Measurements from ENCODE around the gene ENO3. TPM values are rescaled to one million over a fixed set of nuclear protein-coding genes. Genes with fewer than 3 reads are reported as not detected.

The ENO3 gene
- total RNA-seq, 2 experiments from 2014 or later, result 26.6 to 34.3 TPM

- H3K4me3 Mint-ChIP-seq, result no peak overlapping the region
- H3K27ac Mint-ChIP-seq, result peak overlapping the region; percentile 24
- CTCF ChIA-PET, result interaction anchor here (0.7 kb wide), 1 partner anchor 33 kb away, joined by 3 read pairs; the partner anchor contains the start of genes RNF167 and SLC25A11
- DNase-seq (no peak), ATAC-seq (no peak)
- POLR2A ChIA-PET, result interaction anchor here (0.6 to 1.3 kb wide), 3 partner anchors 8 to 513 kb away, joined by 3 to 4 read pairs (median 4); partner anchors contain the start of genes DERL2 and MIS12
- no peaks in the 10 kb centered on the region for H3K9me3 Mint-ChIP-seq (ENCODE audit: insufficient read depth)
- H3K36me3 Mint-ChIP-seq (ENCODE audit: low read depth), result peaks cover 54% of the 10 kb centered on the region
- H3K27me3 Mint-ChIP-seq (ENCODE audit: low read depth), result no peaks in the 10 kb centered on the region
- peaks cover 21% of the 10 kb centered on the region for H3K4me1 Mint-ChIP-seq (ENCODE audit: low read depth)
Observed at GRCh38 chr17:4973256-4974114, 22.6 kb downstream of the ENO3 start.

DNA sequence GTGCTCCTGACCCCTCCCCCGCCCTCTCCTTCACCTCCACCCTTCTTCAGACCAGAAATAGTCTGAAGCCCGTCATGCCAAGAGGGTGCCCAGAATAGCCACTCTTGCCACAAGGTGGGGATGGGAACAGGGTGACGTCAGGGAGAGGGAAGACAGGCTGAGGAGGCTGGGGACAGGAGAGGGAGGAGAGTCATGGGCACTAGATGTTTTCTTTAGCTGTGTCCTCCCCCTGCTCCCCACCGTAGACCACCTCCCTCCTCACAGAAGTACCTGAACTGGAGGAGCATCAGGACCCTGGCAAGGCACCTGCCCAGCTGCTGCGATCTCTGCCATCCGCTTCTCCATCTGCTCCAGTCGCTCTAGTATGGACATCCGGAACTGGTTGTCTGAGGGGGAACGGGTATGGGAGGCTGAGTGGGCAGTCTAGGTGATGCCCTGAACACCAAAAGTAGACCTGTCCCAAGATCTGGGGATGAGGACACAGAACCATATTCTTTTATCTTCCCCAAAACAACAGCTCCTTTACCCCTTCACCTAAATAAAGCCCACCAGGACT, 23.3 kb downstream of the ENO3 start:
- H3K36me3 Mint-ChIP-seq (ENCODE audit: low read depth), result peaks cover 60% of the 10 kb centered on the region
- no peaks in the 10 kb centered on the region for H3K9me3 Mint-ChIP-seq (ENCODE audit: insufficient read depth)
- ChIA-PET POLR2A (interaction anchor here (0.8 to 1.3 kb wide), 2 partner anchors 9 to 24 kb away, joined by 3 to 4 read pairs; no protein-coding TSS in a partner anchor), CTCF (interaction anchor here (0.7 to 0.9 kb wide), 2 partner anchors 13 to 34 kb away, joined by 3 read pairs; partner anchors contain the start of genes CAMTA2, RNF167 and SLC25A11)
- no peak for DNase-seq
- peaks cover 21% of the 10 kb centered on the region for H3K4me1 Mint-ChIP-seq (ENCODE audit: low read depth)
- no peaks in the 10 kb centered on the region for H3K27me3 Mint-ChIP-seq (ENCODE audit: low read depth)
- no peak for ATAC-seq
- H3K4me3 Mint-ChIP-seq, result no peak overlapping the region
- H3K27ac Mint-ChIP-seq, result peak overlapping the region; percentile 24

GRCh38 chr17:4978726-4979125, 27.8 kb downstream of the ENO3 start:
- H3K4me3 Mint-ChIP-seq, result no peak overlapping the region
- no peaks in the 10 kb centered on the region for H3K27me3 Mint-ChIP-seq (ENCODE audit: low read depth)
- ATAC-seq, result no peak
- POLR2A ChIA-PET, result interaction anchor here (0.7 to 2.5 kb wide), 2 partner anchors 11 to 33 kb away, joined by 3 to 11 read pairs; partner anchors contain the start of gene SPAG7
- H3K4me1 Mint-ChIP-seq (ENCODE audit: low read depth), result peaks cover 20% of the 10 kb centered on the region
- H3K27ac Mint-ChIP-seq, result no peak overlapping the region
- no peak for DNase-seq
- CTCF ChIA-PET, result interaction anchor here (0.6 to 4.1 kb wide), 5 partner anchors 9 to 83 kb away, joined by 3 to 23 read pairs (median 6); partner anchors contain the start of gene CAMTA2
- peaks cover 67% of the 10 kb centered on the region for H3K36me3 Mint-ChIP-seq (ENCODE audit: low read depth)
- no peaks in the 10 kb centered on the region for H3K9me3 Mint-ChIP-seq (ENCODE audit: insufficient read depth)

DNA sequence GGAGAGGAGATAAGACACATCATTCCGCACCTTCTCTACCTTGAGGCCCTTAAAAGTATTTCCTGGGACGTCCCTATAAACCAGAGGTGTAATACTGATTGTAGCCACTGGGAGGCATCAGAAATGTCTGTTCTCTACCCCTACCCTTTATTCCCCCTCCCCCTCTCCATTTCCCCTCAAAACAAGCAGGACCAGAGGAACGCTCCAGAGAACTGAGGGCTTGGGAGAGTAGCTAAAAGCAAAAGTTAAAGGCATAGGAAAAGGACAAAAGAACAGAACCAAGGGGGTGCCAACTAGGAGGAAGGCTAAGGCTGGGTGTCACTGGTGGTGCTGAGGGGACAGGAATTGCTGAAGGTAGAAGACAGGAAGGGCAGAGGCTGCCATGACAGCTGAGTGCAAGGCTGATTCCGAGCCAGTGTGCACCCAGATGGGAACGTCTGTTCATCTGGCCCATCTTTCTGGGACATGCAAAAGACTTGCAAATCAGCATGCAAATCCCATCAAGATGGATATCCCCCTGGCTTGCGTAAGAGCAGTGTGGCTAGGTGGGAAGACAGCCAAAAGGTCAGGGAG, 29.8 kb downstream of the ENO3 start:
- peak; percentile 70 for ATAC-seq
- POLR2A ChIA-PET, result interaction anchor here (0.6 to 2.5 kb wide), 3 partner anchors 13 to 80 kb away, joined by 3 to 11 read pairs (median 3); partner anchors contain the start of gene SPAG7
- peak; percentile 70 for DNase-seq
- Mint-ChIP-seq H3K27ac (peak overlapping the region; percentile 75), H3K27me3 (ENCODE audit: low read depth) (no peaks in the 10 kb centered on the region), H3K9me3 (ENCODE audit: insufficient read depth) (no peaks in the 10 kb centered on the region), H3K4me3 (no peak overlapping the region), H3K36me3 (ENCODE audit: low read depth) (peaks cover 59% of the 10 kb centered on the region), H3K4me1 (ENCODE audit: low read depth) (peaks cover 21% of the 10 kb centered on the region)
- CTCF ChIA-PET, result interaction anchor here (0.6 to 4.1 kb wide), 18 partner anchors 9 to 278 kb away, joined by 3 to 30 read pairs (median 5); partner anchors contain the start of genes CHRNE, RNF167, SLC25A11 and SPAG7

- ChIA-PET POLR2A (no interaction called here), CTCF (no interaction called here)
- peaks cover 32% of the 10 kb centered on the region for H3K4me1 Mint-ChIP-seq (ENCODE audit: low read depth)
- peaks cover 53% of the 10 kb centered on the region for H3K36me3 Mint-ChIP-seq (ENCODE audit: low read depth)
- ATAC-seq (no peak), DNase-seq (no peak)
- H3K9me3 Mint-ChIP-seq (ENCODE audit: insufficient read depth), result no peaks in the 10 kb centered on the region
- no peaks in the 10 kb centered on the region for H3K27me3 Mint-ChIP-seq (ENCODE audit: low read depth)
- no peak overlapping the region for H3K4me3 Mint-ChIP-seq
- H3K27ac Mint-ChIP-seq, result peak overlapping the region; percentile 0
Observed at GRCh38 chr17:4982305-4982704, 31.4 kb downstream of the ENO3 start.

DNA sequence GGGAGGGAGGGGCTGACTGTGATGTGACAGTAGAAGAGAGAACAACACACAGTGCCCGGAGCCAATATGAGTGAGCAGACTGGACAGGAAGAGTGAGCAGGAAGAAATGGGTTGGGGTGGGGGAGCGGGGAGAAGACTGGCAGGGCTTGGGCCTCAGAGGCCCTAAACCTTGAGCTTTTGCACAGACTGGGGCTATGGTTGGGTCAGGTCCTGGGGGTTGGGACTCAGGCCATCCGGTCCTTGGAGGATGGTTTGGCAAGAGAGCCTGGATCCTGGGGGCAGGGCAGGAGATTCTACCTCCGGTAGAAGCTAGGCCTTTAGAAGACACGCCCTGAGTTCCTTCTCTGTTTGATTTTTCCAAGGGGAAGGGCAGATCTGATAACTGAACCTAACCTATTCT, 35.5 kb downstream of the ENO3 start:
- no peak for DNase-seq
- H3K27ac Mint-ChIP-seq, result peak overlapping the region; percentile 92
- H3K4me1 Mint-ChIP-seq (ENCODE audit: low read depth), result peaks cover 41% of the 10 kb centered on the region
- ChIA-PET CTCF (interaction anchor here (0.5 to 5.6 kb wide), 11 partner anchors 11 to 1764 kb away, joined by 3 to 23 read pairs (median 7); partner anchors contain the start of genes CHRNE, INCA1, KIF1C and RNF167), POLR2A (interaction anchor here (0.8 to 2.3 kb wide), 7 partner anchors 8 to 46 kb away, joined by 3 to 9 read pairs (median 4); partner anchors contain the start of genes INCA1, KIF1C, RNF167 and SLC25A11)
- peaks cover 29% of the 10 kb centered on the region for H3K36me3 Mint-ChIP-seq (ENCODE audit: low read depth)
- no peaks in the 10 kb centered on the region for H3K27me3 Mint-ChIP-seq (ENCODE audit: low read depth)
- peak overlapping the region; percentile 88 for H3K4me3 Mint-ChIP-seq
- ATAC-seq, result no peak
- H3K9me3 Mint-ChIP-seq (ENCODE audit: insufficient read depth), result no peaks in the 10 kb centered on the region

GRCh38 chr17:4986951-4987766, 36.2 kb downstream of the ENO3 start, which contains the start of gene CAMTA2:
TSS of gene CAMTA2 (minus strand) at chr17:4987675. CDS start at chr17:4986222, 1,453 bp downstream.
- CTCF ChIA-PET, result interaction anchor here (0.5 to 5.6 kb wide), 19 partner anchors 8 to 1764 kb away, joined by 3 to 23 read pairs (median 6); partner anchors contain the start of genes CHRNE, INCA1, KIF1C and RNF167

GRCh38 chr17:4987767-4988567, 37.0 kb downstream of the ENO3 start:
- peaks cover 14% of the 10 kb centered on the region for H3K36me3 Mint-ChIP-seq (ENCODE audit: low read depth)
- H3K4me3 Mint-ChIP-seq, result peak overlapping the region; percentile 88
- H3K4me1 Mint-ChIP-seq (ENCODE audit: low read depth), result peaks cover 41% of the 10 kb centered on the region
- DNase-seq, result no peak
- peak overlapping the region; percentile 92 for H3K27ac Mint-ChIP-seq
- ChIA-PET POLR2A (interaction anchor here (0.6 to 2.4 kb wide), 7 partner anchors 9 to 47 kb away, joined by 3 to 10 read pairs (median 4); partner anchors contain the start of genes INCA1, KIF1C, RNF167 and SLC25A11), CTCF (interaction anchor here (0.5 to 5.6 kb wide), 17 partner anchors 9 to 596 kb away, joined by 3 to 23 read pairs (median 6); partner anchors contain the start of genes INCA1, KIF1C, RNF167 and SLC25A11)
- no peak for ATAC-seq
- H3K9me3 Mint-ChIP-seq (ENCODE audit: insufficient read depth), result no peaks in the 10 kb centered on the region
- H3K27me3 Mint-ChIP-seq (ENCODE audit: low read depth), result no peaks in the 10 kb centered on the region

More at GRCh38 chr17:4986951-4987766, 36.2 kb downstream of the ENO3 start, which contains the start of gene CAMTA2:
- Mint-ChIP-seq H3K27me3 (ENCODE audit: low read depth) (no peaks in the 10 kb centered on the region), H3K36me3 (ENCODE audit: low read depth) (peaks cover 22% of the 10 kb centered on the region), H3K9me3 (ENCODE audit: insufficient read depth) (no peaks in the 10 kb centered on the region), H3K4me3 (peak within 1 kb of the TSS; percentile 88), H3K4me1 (ENCODE audit: low read depth) (peaks cover 41% of the 10 kb centered on the region), H3K27ac (peak within 1 kb of the TSS; percentile 92)
- ATAC-seq (peak; percentile 89), DNase-seq (peak; percentile 91)
- POLR2A ChIA-PET, result interaction anchor here (0.8 to 2.4 kb wide), 9 partner anchors 8 to 46 kb away, joined by 3 to 10 read pairs (median 4); partner anchors contain the start of genes INCA1, KIF1C, RNF167 and SLC25A11

DNA sequence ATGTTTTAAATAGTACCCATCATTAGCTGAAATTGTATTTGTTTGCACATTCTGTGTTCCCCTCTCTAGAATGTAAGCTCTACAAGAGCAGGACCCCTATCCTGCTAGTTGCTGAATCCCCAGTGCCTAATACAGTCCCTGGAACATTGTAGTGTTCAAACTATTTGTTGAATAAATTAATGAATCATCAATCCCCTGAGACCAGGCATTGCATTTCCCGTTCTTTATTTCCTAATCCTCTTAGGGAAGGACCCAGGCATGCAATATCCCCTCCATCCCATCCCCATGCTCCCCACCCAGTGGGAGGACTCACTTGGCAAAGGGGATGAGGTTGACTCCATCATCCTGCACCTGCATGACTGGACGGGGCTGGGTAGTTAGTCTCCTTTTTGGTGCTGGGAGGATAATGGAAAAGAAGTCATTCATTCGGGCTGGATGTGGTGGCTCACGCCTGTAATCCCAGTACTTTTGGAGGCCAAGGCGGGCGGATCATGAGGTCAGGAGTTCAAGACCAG, 43.2 kb downstream of the ENO3 start:
- Mint-ChIP-seq H3K27ac (no peak overlapping the region), H3K27me3 (ENCODE audit: low read depth) (peaks cover 6% of the 10 kb centered on the region), H3K4me3 (no peak overlapping the region), H3K36me3 (ENCODE audit: low read depth) (peaks cover 8% of the 10 kb centered on the region), H3K4me1 (ENCODE audit: low read depth) (peaks cover 19% of the 10 kb centered on the region), H3K9me3 (ENCODE audit: insufficient read depth) (no peaks in the 10 kb centered on the region)
- CTCF ChIA-PET, result no interaction called here
- DNase-seq, result no peak
- no peak for ATAC-seq
- POLR2A ChIA-PET, result interaction anchor here (0.8 to 1.2 kb wide), 2 partner anchors 7 to 85 kb away, joined by 3 to 4 read pairs; partner anchors contain the start of gene ZFP3

All from activated CD8-positive, alpha-beta T cell treated with anti-CD3 and anti-CD28 coated beads, Interleukin-2, amount 10 ng/mL, durations not matched to agents 7 days and 5 days (primary cell).